ENCODE data around the gene FCGR3A. TPM values are rescaled to one million over a fixed set of nuclear protein-coding genes. Genes with fewer than 3 reads are reported as not detected.
A peak's percentile ranks its signal among the peaks of the same experiment; 100 is the strongest.

FCGR3A gene
- total and polyA plus RNA-seq, 11 donors, result 1.8 to 204 (median 9.2) TPM

GRCh38 chr1:161501234-161501633 lies 48.4 kb downstream of the FCGR3A start:
- peaks cover 0 to 41% (median 0%) of the 10 kb centered on the region in 9 donors for H3K27me3 ChIP-seq
- peaks cover 0 to 27% (median 0%) of the 10 kb centered on the region in 12 donors for H3K4me1 ChIP-seq
- no peaks in the 10 kb centered on the region for H3K9me3 ChIP-seq
- H3K4me3 ChIP-seq, result no peak overlapping the region
- intact Hi-C loops (cut with DNase I), result no loop called here
- WGBS, 4 donors, result 78 to 88% (median 82%) methylated on average over 1 of the region's 1 CpG
- peak overlapping the region in 1 of 12 donors; percentile 89 for H3K27ac ChIP-seq
- TF ChIP-seq, protein P1, sequence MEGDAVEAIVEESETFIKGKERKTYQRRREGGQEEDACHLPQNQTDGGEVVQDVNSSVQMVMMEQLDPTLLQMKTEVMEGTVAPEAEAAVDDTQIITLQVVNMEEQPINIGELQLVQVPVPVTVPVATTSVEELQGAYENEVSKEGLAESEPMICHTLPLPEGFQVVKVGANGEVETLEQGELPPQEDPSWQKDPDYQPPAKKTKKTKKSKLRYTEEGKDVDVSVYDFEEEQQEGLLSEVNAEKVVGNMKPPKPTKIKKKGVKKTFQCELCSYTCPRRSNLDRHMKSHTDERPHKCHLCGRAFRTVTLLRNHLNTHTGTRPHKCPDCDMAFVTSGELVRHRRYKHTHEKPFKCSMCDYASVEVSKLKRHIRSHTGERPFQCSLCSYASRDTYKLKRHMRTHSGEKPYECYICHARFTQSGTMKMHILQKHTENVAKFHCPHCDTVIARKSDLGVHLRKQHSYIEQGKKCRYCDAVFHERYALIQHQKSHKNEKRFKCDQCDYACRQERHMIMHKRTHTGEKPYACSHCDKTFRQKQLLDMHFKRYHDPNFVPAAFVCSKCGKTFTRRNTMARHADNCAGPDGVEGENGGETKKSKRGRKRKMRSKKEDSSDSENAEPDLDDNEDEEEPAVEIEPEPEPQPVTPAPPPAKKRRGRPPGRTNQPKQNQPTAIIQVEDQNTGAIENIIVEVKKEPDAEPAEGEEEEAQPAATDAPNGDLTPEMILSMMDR (IDR thresholded peaks at IDR 0.05), result no peak
- no peak for TF ChIP-seq POLR2A (IDR thresholded peaks at IDR 0.05)
- DNase-seq (no peak), ATAC-seq (no peak)
- no peaks in the 10 kb centered on the region for H3K36me3 ChIP-seq

- Histone ChIP-seq H3K27me3 (peaks cover 0 to 38% (median 0%) of the 10 kb centered on the region in 9 donors), H3K9me3 (no peaks in the 10 kb centered on the region), H3K36me3 (no peaks in the 10 kb centered on the region), H3K4me1 (peaks cover 0 to 27% (median 0%) of the 10 kb centered on the region in 12 donors), H3K4me3 (no peak overlapping the region), H3K27ac (peak overlapping the region in 5 of 12 donors; percentile 5 to 89 (median 40))
- DNase-seq (no peak), ATAC-seq (peak in 3 of 4 donors; percentile 38 to 70 (median 64))
- intact Hi-C loops (cut with DNase I), result no loop called here
- WGBS, 4 donors, result 73 to 77% (median 75%) methylated on average over 8 of the region's 8 CpGs
- no peak for TF ChIP-seq POLR2A (IDR thresholded peaks at IDR 0.05)
- TF ChIP-seq, protein P1 (IDR thresholded peaks at IDR 0.05), result no peak
Observed at GRCh38 chr1:161499099-161500039, 50.2 kb downstream of the FCGR3A start.

DNA sequence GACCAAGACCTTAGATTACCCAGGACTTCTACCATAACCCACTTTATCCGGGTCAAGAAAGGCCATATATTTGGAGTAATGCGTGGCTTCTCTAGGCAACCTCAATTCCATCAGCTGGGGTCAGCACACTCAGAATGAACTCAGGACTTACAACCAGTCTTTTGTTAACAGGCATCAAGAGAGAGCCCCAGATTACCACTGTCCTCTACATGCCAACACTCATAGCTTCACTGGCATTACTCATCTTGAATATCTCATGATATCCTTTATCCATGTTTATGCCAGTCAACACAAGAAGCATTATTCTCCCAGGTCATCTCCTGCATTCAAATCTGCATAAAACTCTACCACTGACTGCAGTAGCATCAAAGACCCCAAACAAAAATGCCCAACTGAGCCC lies 51.0 kb downstream of the FCGR3A start:
- ATAC-seq (no peak), DNase-seq (no peak)
- no peaks in the 10 kb centered on the region for H3K9me3 ChIP-seq
- intact Hi-C loops (cut with DNase I), result no loop called here
- 94 to 97% (median 96%) methylated on average over 2 of the region's 2 CpGs for WGBS, 4 donors
- peak overlapping the region in 1 of 12 donors; percentile 89 for H3K27ac ChIP-seq
- no peak overlapping the region for H3K4me3 ChIP-seq
- peaks cover 0 to 27% (median 0%) of the 10 kb centered on the region in 12 donors for H3K4me1 ChIP-seq
- TF ChIP-seq POLR2A (IDR thresholded peaks at IDR 0.05), result no peak
- TF ChIP-seq, protein P1 (IDR thresholded peaks at IDR 0.05), result no peak
- H3K36me3 ChIP-seq, result no peaks in the 10 kb centered on the region
- peaks cover 0 to 40% (median 0%) of the 10 kb centered on the region in 9 donors for H3K27me3 ChIP-seq

- no peak for ATAC-seq
Observed at GRCh38 chr1:161497961-161498360, 51.7 kb downstream of the FCGR3A start.

More at GRCh38 chr1:161497961-161498360, 51.7 kb downstream of the FCGR3A start:
- no peak for DNase-seq
- Histone ChIP-seq H3K36me3 (no peaks in the 10 kb centered on the region), H3K27me3 (peaks cover 0 to 40% (median 0%) of the 10 kb centered on the region in 9 donors), H3K27ac (no peak overlapping the region), H3K9me3 (no peaks in the 10 kb centered on the region), H3K4me1 (peaks cover 0 to 27% (median 0%) of the 10 kb centered on the region in 12 donors), H3K4me3 (no peak overlapping the region)
- 87 to 90% (median 88%) methylated on average over 1 of the region's 1 CpG for WGBS, 4 donors
- intact Hi-C loops (cut with DNase I), result no loop called here
- TF ChIP-seq, protein P1 (IDR thresholded peaks at IDR 0.05), result no peak
- no peak for TF ChIP-seq POLR2A (IDR thresholded peaks at IDR 0.05)
